Skeletal muscle cell (primary cell): ENCODE results near the gene OSCP1.

Experiments
- DNase-seq: peaks from one replicate; pipeline ENCODE4 v3.0.0-alpha.2; 2010; ENCODE audit warnings: low read depth
- H3K4me3 ChIP-seq: 2 replicates; pipeline ENCODE4 v1.5.1; 2011; ENCODE audit warnings: low read depth, mild to moderate bottlenecking, control low read depth, low read length, moderate library complexity

OSCP1 gene

DNA sequence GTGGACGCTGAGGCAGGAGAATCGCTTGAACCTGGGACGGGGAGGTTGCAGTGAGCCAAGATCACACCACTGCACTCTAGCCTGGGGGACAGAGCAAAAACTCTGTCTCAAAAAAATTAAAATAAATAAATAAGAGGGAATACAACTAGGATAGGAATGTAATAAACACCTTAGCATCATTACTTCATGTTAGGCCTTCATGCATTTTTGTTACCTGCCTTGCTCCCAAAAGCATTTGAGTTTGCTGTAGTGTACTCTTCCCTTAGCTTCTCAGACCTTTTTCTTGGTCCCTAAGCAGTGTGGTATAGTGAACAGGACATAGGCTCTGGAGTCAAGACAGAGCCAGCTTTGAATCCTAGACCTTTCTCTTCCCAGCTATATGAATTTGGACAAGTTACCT lies 2.8 kb upstream of the OSCP1 start:
- H3K4me3 ChIP-seq: no peak overlapping the region
- DNase-seq: no peak

- no peak for DNase-seq
- peak overlapping the region; percentile 68 for H3K4me3 ChIP-seq
Observed at GRCh38 chr1:36450919-36451305, 661 bp upstream of the OSCP1 start.

DNA sequence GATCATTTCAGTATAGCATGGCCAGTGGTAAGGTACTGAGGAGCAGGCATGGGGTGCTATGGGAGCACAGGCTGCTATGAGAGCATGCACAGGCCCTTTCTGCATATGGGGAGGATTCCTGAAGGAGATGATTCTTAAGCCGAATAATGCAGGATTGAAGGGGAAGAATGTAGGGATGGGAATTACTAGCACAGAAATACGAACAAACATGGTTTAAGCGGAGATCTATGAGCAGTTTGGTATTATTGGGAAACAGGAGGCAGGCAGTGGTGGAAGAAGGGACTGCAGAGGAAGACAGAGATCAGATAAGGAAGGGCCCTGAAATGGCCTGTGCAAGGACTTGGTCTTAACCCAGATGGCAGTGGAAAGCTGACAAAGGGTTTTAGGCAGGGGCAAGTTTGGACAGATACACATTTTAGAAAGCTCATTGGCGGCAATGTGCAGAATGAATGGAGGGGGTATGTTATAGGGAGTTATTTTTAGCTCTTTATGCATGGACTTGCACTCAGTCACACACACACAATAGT lies 1.7 kb downstream of the OSCP1 start:
- no peak for DNase-seq
- no peak overlapping the region for H3K4me3 ChIP-seq

DNA sequence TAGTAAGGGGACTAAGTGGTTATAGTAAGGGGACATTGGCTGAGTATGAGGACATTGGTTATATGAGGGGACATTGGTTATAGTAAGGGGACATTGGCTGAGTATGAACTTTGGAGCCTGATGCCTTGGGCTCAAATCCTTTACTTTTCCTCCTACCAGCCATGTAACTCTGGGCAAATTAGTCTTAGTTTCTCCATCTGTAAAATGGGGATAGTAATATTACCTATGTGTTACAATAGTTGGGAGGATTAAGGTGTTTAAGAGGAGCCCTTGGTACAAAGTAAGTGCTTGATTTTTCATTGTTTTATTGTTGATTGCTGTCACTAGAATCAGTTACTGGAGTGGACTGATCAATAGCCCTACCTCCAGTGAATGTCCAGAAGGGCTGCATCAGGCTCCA lies 2.8 kb downstream of the OSCP1 start:
- H3K4me3 ChIP-seq: no peak overlapping the region
- no peak for DNase-seq

DNA sequence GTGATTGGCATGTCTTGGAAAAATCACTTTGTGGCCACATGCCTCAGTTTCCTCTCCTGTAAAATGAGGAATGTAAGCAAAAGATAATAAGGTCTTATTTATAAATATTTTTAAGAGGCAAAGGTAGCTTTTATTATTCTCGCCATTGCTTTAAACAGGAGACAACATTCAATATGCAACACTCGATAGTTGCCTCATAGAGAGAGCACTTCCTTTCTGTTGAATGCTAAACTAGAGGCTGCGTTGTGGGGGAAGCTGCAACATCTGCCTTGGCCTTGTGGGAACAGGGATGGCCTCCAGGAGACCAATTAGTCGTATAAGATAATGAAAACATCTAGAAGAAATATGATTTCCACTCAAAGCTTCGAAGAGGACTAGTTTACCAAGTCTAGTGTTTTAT lies 3.5 kb downstream of the OSCP1 start:
- DNase-seq: no peak
- H3K4me3 ChIP-seq: no peak overlapping the region

GRCh38 chr1:36446271-36446670 lies 4.0 kb downstream of the OSCP1 start:
- DNase-seq: no peak
- no peak overlapping the region for H3K4me3 ChIP-seq

DNA sequence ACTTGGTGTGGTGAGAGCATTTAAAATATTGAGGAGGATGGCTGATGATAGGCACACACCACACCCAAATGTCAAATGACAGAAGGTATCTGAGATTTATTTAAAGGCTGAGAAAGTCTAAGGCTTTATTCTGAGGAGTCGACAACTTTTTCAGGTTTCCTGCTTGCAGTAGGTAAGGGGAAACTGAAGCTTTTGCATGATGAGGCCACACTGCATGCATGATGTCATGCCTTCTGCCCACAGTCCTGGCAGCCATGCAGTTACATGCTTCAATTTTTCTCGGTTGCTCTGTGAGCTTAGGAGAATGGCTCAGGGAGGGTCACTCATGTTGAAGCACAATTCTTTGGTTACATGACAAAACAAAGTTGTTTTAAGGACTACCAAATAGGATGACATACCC lies 7.0 kb downstream of the OSCP1 start:
- no peak for DNase-seq
- no peak overlapping the region for H3K4me3 ChIP-seq

DNA sequence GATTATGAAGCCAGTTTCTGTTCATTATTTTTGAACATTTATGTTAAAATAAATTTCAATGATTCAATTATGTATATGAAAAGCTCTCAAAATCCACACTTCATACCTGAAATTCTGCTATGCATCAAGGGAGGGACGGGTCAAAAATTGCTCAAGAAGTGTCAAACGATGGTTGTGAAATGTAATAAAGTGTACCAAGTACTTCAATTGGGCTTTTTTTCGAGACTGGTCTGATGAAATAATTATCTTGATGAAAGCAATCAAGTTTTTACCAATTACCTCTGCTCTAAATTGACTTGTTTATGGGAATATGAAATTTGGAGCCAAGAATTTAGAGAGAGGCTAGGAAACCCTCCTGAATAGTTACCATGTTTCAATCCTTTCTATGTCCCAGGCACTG lies 7.9 kb downstream of the OSCP1 start:
- no peak for DNase-seq
- H3K4me3 ChIP-seq: no peak overlapping the region

DNA sequence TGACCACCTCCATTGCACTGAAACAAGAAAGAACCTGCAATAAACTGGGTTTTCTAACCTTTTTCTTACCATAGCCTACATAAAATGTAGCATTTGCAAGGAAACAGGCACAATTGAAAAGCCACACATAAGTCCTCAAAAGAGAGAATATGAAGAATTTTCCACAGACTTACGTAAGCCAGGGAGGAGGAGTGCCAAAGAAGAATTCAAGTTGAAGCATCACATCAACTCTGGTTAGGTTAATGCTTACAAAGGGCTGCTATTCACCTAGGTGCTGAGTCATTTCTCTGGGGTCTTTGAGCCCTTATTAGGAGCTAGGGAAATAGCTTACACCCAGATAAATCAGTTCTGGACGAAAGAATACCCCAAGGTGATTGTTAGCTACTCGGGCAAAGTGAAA lies 9.6 kb downstream of the OSCP1 start:
- no peak for DNase-seq
- no peak overlapping the region for H3K4me3 ChIP-seq

DNA sequence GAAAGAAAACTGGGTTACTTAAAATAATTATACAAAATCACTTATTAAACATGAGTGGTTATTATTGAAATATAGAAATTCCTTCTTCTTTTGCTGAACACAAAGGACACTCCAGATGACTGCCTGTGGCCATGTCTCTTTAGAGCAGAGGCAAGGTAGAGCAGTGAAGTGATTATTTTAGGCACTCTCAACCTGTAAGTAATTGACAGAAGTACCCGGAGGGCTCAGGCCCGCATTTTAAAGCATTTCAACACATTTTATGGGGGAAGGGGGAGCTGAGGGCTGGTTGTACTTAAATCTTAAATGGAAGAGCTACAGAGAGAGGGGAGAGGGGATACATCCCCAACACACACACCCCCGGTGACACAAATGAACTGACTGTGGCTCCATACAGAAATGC lies 10.2 kb downstream of the OSCP1 start:
- no peak overlapping the region for H3K4me3 ChIP-seq
- no peak for DNase-seq

DNA sequence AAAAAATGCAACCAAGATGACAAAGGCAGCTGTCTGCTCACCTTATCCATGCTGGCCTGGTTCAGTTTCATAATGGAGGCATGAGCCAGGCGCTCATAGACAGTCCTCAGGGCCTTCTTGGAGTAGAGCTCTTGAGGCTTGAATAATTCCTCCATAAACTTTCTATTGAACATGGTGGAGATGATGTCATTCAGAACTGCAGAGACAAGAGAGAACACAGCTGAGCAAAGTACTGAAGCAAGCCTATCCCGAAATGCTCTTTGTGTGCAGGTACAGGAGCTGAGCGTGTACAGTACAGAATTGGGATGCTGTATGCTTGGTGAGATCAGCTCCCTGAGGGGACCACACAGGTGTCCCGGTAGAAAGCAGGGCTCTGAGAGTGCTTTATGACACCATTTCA lies 11.5 kb downstream of the OSCP1 start:
- no peak for DNase-seq
- H3K4me3 ChIP-seq: no peak overlapping the region

- no peak for DNase-seq
- no peak overlapping the region for H3K4me3 ChIP-seq
Observed at GRCh38 chr1:36436821-36437220, 13.4 kb downstream of the OSCP1 start.

- no peak for DNase-seq
Observed at GRCh38 chr1:36433102-36433501, 17.1 kb downstream of the OSCP1 start.

GRCh38 chr1:36432616-36433015 lies 17.6 kb downstream of the OSCP1 start:
- DNase-seq: no peak
- H3K4me3 ChIP-seq: no peak overlapping the region

More at GRCh38 chr1:36433102-36433501, 17.1 kb downstream of the OSCP1 start:
- no peak overlapping the region for H3K4me3 ChIP-seq

DNA sequence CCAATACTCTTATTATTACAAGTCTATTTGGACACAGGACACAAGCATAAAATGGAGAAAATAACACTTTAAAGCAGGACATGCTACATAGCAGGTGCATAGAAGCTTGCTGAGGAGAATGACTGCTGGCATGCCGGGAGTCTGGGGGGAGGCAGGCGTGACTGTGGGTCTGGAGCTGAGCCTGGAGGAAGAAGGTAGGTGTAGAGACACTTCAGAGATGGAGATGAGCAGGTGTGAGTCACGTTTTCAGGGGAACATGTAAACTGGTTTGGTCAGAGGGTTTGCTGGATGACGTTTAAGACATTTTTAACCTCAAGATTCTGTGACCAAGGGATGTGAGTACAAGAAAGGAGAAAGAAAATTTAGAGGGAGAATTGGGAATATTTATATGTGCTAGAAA lies 24.5 kb downstream of the OSCP1 start:
- no peak overlapping the region for H3K4me3 ChIP-seq
- no peak for DNase-seq

GRCh38 chr1:36421649-36422048 lies 28.6 kb downstream of the OSCP1 start:
- H3K4me3 ChIP-seq: no peak overlapping the region
- DNase-seq: no peak

- peak; percentile 48 for DNase-seq
- no peak overlapping the region for H3K4me3 ChIP-seq
Observed at GRCh38 chr1:36420836-36421317, 29.4 kb downstream of the OSCP1 start.

- H3K4me3 ChIP-seq: no peak overlapping the region
- DNase-seq: no peak
Observed at GRCh38 chr1:36420409-36420808, 29.8 kb downstream of the OSCP1 start.

- no peak for DNase-seq
- no peak overlapping the region for H3K4me3 ChIP-seq
Observed at GRCh38 chr1:36419569-36419968, 30.7 kb downstream of the OSCP1 start.

DNA sequence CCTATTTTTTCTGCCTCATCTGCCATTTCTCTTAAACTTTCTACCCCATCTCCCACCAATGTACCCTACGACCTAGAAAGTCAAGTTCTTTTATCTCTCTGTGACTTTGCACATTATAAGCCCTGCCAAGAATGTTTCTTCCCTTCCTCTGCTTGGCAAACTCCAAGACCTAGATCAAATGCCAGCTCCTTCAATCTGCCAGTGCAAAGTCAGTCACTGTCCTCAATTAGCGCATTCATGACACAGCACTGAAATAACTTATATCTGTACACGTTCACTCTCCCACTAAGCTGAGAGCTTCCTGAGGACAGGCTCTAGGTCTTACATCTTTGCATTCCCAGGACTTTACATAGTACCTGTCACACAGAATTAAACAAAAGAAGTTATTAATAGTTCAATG lies 31.1 kb downstream of the OSCP1 start:
- H3K4me3 ChIP-seq: no peak overlapping the region
- no peak for DNase-seq

DNA sequence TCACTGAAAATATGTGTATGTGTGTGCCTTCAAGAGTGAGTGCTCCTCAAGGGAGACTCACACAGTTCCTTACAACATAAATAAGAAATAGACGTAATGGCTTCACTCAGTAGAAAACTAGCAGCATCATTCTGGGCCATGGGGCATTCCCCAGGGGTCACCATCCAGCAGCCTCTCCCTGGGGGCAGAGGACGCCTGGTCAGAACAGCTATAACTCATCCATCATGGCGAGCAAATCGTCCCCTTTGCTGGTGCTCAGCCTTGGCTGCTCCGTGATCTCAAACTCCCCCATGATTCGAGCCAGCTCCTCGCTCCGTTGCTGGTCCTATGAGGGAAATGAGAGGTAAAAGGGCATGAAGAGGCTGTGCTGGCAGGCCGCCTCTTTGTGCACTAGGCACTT lies 32.3 kb downstream of the OSCP1 start:
- no peak for DNase-seq
- H3K4me3 ChIP-seq: no peak overlapping the region

DNA sequence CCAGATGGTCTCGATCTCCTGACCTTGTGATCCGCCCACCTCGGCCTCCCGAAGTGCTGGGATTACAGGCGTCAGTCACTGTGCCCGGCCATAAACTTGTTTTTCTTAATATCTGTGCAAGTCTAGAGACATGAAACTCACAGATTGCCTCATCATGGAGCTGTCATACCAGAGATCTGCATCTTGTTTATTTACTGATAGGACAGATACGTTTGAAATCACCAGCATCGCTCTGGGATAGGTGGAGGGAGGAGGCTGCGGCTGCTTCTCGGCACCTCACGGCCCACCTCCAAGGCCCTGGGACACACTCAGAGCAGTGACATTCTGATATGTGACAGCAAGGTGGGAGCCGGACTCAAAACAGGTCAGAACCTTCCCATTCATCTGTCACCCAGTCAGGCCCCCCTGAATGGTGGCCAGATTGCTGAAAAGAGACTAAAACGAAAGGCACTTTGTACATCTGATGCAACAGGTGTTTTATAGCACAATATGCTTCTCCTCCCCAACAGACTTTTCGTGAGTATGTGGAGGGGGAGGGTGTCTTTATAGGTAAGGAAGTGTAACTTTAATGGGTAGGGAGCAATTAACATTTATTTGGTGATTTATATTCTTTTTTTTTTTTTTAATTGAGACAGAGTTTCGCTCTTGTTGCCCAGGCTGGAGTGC lies 34.5 kb downstream of the OSCP1 start:
- no peak for DNase-seq
- H3K4me3 ChIP-seq: no peak overlapping the region
